ACHN (cell line): ENCODE results near the gene BTD.
A peak's percentile ranks its signal among the peaks of the same experiment; 100 is the strongest.
"Not testable (repeated sequence)": the region's sequence is repeated elsewhere in the genome, so short reads cannot be mapped to it uniquely, and the experiment has no call there.

Experiments
- DNase-seq: peaks from one replicate; pipeline ENCODE4 v3.0.0-alpha.2; 2015
- in situ Hi-C: cut with HindIII; loops from 2 replicates; pipeline ENCODE4 v1.10.0; 2017; ENCODE audit warnings: low sequenced_read_pairs, low pct_ligation_motif_present, low pct_unique_long_range_greater_than_20kb

Gene BTD

DNA sequence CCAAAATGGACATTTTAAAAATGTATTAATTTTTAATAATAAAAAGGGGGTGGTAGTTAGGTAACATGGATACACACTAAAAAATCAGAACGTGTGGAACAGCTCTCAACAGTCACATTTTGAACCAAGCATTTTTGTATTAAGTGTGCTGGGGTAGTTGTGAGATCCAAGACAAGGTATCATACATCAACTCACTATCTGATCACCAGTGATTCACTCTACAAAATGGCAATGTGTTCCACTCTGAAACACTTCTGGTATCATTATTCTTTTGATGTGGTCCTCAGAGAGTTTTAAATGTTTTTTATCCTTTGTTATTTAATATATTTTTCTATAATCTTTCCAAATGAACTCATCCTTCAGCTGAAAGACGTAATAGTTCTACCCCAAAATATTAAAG lies 5.6 kb upstream of the BTD start:
- in situ Hi-C loops = no loop called here

GRCh38 chr3:15601046-15601398 lies 523 bp upstream of the BTD start:
- in situ Hi-C loops = no loop called here
- DNase-seq = peak; percentile 13

More for the DNA sequence above, 5.6 kb upstream of the BTD start:
- DNase-seq = no peak

DNA sequence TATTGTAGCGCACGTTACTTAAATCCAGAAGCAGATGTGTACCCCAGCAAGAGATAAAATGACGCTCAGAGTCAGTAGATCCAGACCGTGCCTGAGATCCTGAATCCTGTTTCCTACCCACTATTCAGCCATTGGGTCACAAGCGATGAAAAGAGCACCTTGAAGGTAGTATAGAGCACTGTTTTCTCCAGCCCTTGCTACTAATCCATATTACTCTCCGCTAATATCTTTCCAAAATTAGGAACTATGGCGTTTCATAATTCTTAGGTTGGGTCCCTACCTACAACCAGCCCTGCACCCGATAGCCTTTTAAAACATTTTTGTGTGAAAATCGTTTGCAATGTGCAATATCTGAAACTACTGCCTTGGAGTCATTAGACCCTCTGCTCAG lies 596 bp downstream of the BTD start:
- DNase-seq = no peak
- in situ Hi-C loops = no loop called here

DNA sequence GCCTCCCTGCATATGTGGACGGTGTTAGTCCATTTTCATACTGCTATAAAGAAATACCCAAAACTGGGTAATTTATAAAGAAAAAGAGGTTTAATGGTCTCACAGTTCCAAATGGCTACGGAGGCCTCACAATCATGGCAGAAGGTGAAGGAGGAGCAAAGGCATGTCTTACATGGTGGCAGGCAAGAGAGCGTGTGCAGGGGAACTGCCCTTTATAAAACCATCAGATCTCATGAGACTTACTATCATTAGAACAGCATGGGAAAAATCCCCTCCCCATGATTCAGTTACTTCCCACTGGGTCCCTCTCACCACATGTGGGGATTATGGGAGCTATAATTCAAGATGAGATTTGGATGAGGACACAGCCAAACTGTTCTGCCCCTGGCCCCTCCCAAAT lies 1.3 kb downstream of the BTD start:
- in situ Hi-C loops, DNase-seq: not testable (repeated sequence)

DNA sequence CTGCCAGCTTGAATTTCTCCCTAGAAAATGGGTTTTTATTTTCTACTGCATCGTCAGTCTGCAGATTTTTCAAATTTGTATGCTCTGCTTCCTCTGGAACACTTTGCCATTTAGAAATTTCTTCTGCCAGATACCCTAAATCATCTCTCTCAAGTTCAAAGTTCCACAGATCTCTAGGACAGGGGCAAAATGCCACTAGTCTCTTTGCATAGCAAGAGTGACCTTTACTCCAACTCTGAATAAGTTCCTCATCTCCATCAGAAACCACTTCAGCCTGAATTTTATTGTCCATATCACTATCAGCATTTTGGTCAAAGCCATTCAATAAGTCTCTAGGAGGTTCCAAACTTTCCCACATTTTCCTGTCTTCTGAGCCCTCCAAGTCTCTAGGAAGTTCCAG lies 3.0 kb downstream of the BTD start:
- in situ Hi-C loops, DNase-seq: not testable (repeated sequence)

DNA sequence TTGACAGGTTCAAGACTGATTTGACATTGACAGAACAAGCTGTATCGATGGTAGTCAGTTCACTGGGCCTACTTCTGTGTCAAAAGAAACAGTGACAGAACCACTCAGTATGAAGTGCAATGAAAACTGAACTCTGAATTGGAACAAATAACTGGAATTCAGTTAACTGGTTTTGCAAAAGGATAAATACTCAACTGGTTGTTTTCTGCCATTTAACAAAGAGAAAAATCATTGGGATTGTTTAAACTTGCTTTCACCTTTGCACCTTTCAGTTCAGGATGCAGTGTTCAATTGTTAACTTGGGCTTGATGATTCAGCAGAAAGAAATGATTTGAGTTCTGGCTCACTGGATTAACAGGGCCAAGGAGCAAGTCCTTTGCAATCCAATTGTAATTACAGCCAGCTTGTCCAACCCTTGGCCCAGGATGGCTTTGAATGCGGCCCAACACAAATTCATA lies 4.9 kb downstream of the BTD start:
- peak; percentile 77 for DNase-seq
- in situ Hi-C loops = no loop called here

DNA sequence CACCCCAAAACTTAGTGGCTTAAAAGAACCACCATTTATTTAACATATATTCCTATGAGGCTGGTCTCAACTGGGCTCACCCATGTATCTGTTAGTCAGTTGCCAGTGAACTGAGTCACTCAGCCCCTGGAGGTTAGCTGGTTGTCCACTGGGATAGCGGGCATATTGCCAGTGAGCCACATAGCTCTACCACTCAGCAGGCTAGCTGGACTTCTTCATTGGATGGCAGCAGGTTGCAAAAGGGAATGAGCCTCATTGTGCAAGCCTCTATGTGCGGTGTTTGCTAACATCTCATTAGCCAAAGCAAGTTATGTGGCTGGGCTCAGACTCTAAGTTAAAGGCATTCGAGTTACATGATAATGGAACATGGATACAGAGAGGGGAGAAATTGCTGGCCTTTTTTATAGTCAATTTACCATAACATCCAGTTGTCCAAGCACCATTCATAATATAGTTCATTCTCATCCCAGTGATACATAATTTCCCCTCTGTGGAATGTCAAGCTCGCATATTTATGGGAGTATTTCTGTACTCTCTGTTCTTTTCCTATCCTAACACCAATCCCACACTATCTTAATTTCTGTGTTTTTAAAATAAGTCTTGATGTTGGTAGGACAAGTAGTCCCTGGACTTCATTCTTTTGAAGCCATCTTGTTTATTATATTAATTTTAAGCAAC lies 8.7 kb downstream of the BTD start:
- peak; percentile 91 for DNase-seq
- in situ Hi-C loops = no loop called here

DNA sequence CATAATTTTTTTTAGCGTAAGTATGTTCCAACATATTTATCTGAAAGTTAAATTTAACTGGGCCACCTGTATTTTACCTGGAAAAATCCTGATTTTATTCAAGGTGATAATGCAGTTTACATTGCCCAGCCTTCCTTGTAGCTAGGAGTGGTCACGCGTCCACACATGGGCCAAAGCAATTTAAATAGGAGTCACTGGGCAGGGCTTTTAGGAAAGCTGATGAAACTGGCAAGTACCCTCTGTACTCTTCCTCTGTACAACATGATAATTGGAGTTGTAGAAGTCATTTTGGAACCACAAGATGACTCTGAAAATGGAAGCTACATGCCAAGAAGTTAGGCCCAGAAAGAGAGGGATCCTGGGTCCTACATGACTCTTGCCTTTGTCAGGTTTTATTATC lies 9.5 kb downstream of the BTD start:
- in situ Hi-C loops = no loop called here
- DNase-seq = no peak

- in situ Hi-C loops = no loop called here
- no peak for DNase-seq
These were observed 10.5 kb downstream of the BTD start for GRCh38 chr3:15612001-15612400.

DNA sequence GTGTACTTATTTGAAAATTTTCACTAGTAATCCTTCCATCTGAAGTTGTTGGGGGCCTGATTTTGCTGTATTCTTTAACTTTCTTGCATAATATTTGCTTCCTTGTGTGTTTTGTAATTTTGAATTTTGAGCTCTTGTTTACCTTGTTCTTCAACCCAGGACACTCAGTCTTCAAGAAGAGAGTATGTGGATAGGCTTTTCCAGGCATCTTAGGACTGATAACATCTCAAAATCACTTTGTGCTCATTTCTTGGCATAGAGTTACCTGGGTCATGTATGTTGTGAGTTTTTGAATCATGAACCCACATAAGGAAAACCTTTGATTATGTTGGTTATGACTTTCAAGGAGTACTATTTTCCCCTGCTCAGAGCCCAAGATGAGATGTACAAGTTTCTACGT lies 13.4 kb downstream of the BTD start:
- in situ Hi-C loops = no loop called here
- DNase-seq = no peak

- in situ Hi-C loops = no loop called here
- no peak for DNase-seq
These were observed 14.5 kb downstream of the BTD start for GRCh38 chr3:15616053-15616452.

GRCh38 chr3:15619659-15620464 lies 18.3 kb downstream of the BTD start:
- DNase-seq, in situ Hi-C loops: not testable (repeated sequence)

GRCh38 chr3:15623535-15624440 lies 22.2 kb downstream of the BTD start:
- in situ Hi-C loops = no loop called here
- DNase-seq = no peak

GRCh38 chr3:15628967-15629366 lies 27.4 kb downstream of the BTD start:
- no peak for DNase-seq
- in situ Hi-C loops = no loop called here

DNA sequence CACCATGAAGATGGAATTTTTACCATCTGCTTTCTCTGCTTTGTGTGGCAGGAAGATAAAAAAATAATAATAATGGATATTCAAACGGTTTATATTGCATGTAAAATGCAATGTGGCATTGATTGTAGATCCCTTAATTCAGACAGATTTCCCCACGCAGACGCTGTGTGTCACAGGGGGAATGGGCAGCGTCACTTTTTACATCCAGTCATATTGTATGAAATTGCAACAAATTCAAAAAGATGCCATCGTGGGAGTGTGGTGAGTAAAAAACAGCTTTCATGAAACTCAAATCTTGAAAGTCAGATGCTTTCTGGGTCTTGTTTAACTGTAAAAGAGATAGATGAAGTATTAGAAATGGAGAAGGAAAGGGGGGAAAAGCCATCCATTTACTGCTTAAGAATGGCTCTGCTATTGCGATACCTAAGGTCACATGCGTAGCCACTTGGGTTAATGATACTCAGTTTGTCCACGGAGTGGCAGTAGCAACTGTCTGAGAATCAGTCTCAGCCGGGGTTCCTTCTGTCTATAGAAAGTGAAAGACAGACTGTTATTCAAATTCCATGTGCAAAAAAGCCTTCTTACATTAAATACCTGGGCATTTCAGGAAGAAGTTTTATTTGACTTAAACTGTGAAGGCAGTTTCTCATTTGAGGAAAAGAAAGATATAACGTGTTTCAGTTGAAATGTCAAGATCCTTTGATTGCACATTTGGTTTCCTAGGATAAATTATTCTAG lies 28.5 kb downstream of the BTD start:
- in situ Hi-C loops = no loop called here
- DNase-seq = peak; percentile 85

DNA sequence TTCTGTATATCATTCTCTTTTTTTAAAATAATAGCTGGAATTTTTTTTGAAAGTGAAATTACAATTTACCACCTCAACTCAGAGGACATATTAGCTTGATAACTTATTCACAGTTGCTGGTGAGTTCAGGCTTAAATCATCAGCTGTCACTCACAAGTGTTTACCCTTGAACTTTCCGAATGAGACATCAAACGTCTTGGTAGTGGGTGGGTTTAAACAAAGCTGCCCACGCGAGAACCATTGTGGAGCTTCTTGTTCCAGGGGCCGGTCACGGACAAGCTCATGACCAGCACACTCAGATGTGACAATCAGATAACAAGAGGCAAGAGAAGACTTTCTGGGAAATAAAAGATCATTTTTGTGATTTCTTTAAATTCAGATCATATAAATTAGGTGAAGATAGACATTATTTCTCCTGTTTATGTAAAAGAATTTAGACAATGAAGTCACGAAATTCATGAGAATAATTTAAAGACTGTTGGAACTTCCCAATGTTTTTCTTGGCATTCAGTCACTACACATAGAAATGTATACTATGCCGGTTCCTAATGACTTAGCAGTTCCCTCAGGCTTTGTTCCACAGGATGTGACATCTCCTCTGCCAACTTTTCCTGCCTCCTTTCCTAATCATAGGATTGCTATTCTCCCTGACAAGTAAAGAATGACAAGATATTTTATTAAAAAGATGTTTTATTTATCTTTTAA lies 29.3 kb downstream of the BTD start:
- in situ Hi-C loops = no loop called here
- DNase-seq = peak; percentile 47

DNA sequence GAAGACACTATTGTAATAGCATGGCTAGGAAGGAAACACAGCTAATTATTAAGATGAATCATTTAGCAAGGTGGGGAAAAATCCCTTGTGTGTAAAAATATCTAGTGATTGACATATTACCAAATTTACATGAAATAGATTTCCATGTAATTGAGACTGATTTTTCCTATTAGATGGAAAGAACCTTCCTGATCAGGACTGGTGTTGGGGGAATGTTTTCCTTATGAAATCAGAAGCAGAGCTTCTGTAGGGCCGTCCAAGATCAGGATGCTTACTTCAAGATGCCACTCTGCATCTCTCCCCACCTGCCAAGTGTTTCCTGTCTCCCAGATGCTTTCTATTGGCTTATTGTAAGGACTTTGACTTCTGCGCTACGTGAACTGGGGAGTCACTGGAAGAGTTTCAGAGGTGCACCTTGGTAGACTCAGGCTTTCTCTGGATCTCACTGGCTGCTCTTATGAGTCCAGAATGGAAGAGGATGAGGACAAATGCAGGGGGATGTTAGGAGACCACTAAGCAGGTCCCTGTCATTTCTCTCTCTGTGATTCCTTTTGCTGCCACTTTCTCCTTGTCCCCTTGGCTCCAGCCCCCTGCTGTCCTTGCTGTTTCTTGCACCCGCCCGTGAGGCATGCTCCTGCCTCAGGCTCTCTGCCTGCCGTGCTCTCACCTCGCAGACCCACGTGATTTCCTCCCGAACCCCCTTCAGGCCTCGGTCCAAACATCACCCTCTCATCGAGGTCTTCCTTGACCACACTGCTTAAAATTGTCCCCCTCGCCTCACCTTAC lies 30.1 kb downstream of the BTD start:
- no peak for DNase-seq
- in situ Hi-C loops = no loop called here
